ENCODE results near the gene SLC35E1.

SLC35E1 gene

DNA sequence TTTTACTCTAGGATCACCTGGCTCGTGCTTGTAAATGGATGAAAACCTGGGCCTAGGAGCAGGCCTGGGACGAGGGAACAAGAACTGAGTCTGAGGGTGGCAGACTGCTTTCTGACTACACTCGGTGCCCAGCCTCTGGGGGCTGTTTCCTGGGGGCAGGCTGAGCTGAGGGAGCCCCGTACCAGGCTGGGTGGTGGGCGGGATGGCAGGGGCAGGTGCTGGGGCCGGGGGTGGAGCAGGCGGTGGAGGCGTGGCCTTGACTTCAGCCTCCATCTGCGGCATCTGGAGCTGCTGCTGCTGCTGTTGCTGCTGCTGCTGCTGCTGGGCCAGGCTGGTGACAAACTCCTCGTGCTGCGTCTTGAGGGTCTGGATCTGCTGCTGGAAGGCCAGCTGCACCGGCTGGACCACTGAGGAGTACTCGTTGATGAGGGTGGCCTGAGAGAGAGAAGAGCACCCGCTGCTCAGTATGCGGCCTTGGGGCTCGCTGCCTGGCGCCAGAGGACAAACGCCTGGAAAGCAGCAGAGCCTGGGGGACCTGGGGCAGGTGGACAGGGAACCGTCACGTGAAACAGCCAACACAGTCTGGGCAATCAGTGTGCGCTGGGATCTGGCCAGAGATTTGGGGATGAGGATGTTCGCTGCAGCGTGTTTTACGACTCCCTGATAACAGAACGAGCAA lies 42.6 kb downstream of the SLC35E1 start:
- Mint-ChIP-seq H3K27me3 (no peaks in the 10 kb centered on the region), H3K4me1 (peaks cover 4% of the 10 kb centered on the region), H3K4me3 (no peak overlapping the region), H3K9me3 (no peaks in the 10 kb centered on the region), H3K27ac (peak overlapping the region in 1 of 2 donors; percentile 34)
- DNase-seq (no peak), ATAC-seq (no peak)

DNA sequence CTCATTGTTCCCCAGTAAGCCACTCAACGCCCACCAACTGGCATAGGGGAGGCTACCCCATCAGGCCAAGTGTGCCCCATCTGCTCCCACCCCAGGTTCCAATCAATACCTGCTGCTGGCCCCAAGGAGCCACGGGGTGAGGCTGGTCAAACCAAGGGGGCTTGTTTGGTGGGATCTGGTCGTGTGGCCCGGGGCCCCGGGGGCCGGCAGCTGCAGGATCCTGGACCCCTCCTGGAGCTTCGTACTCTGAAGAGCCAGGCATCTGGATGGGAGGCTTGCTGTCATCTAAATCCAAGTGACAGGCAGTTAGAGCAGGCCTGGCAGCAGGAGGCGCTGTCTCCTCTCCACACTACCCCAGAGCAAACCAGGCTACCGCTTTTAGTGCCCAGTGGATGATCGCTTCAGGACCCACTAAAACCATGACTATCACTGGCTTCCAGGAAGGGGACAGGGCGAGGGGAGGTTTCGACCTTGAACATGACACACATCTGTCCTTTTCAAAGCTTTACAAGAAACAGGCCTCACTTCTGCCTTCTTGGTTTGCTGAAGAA lies 44.2 kb downstream of the SLC35E1 start:
- ATAC-seq (peak; percentile 62), DNase-seq (peak; percentile 25 to 43)
- Mint-ChIP-seq H3K9me3 (no peaks in the 10 kb centered on the region), H3K4me1 (peaks cover 4% of the 10 kb centered on the region), H3K27me3 (no peaks in the 10 kb centered on the region), H3K4me3 (no peak overlapping the region), H3K27ac (peak overlapping the region in 1 of 2 donors; percentile 85)

DNA sequence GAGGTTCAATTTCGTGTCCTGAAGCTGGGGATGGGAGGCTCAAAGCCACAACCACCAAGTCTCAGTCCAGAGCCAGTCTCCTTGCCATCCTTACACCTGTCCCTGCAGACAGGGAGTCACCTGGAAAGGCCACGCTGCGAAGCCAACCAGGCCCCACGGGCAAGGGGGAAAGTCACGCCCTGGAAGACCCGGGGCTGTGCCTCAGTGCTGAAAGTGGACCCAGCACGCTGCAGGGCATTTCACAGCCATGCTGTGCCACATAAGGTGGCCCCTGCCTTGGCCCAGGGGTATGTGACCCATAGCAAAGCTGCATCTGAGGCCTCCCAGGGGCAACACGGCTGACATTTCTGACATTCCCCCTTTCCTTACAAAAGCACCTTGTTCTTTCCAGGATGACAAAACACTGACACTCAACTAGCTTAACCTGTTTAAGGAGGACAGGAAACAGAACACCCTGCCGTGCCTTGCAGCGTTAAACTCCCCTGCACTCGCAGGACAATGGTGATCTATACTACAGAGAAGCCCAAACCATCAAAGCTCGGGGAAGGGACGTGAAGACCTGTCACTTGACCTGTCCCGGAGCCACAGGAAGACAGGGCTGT lies 44.8 kb downstream of the SLC35E1 start:
- Mint-ChIP-seq H3K27ac (peak overlapping the region in 1 of 2 donors; percentile 38), H3K4me3 (no peak overlapping the region), H3K4me1 (peaks cover 4% of the 10 kb centered on the region), H3K27me3 (no peaks in the 10 kb centered on the region), H3K9me3 (no peaks in the 10 kb centered on the region)
- ATAC-seq: no peak
- DNase-seq: no peak

DNA sequence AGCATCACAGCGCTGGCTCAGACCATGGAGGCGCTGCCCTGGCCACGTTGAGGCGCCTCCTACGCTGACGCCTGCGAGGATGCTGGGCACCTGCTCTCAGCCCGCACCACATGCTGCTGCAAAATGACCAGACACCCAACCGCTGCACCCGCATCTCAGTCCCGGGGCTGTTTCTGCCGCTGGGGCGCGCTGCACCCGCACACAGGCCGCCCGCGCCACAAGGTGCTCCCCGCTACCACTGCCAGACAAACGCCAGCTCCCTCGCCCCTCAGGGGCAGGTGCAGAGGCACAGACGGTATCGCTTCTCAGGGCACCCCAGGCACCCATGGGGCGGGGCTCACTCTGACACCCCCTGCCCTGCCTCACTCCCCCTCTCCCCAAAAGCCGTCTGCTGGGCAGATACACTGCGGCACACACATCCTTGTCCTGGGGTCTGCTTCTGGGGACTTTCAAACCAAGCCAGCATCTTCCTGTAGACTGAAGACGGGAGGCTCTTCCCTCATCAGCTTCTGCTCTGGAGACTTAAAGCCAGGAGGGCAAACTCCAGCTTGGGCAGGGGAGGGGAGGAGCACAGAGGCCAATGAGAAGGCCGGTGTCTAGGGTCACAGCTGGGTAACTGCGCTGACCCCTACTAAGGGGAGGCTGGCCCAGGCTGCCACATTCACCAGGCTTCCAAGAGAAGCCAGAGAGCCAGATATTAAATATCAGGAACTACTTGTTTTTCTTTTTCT lies 46.3 kb downstream of the SLC35E1 start:
- Mint-ChIP-seq H3K9me3 (no peaks in the 10 kb centered on the region), H3K4me3 (no peak overlapping the region), H3K4me1 (peaks cover 4% of the 10 kb centered on the region), H3K27ac (peak overlapping the region in 1 of 2 donors; percentile 44), H3K27me3 (no peaks in the 10 kb centered on the region)
- DNase-seq: no peak
- no peak for ATAC-seq

DNA sequence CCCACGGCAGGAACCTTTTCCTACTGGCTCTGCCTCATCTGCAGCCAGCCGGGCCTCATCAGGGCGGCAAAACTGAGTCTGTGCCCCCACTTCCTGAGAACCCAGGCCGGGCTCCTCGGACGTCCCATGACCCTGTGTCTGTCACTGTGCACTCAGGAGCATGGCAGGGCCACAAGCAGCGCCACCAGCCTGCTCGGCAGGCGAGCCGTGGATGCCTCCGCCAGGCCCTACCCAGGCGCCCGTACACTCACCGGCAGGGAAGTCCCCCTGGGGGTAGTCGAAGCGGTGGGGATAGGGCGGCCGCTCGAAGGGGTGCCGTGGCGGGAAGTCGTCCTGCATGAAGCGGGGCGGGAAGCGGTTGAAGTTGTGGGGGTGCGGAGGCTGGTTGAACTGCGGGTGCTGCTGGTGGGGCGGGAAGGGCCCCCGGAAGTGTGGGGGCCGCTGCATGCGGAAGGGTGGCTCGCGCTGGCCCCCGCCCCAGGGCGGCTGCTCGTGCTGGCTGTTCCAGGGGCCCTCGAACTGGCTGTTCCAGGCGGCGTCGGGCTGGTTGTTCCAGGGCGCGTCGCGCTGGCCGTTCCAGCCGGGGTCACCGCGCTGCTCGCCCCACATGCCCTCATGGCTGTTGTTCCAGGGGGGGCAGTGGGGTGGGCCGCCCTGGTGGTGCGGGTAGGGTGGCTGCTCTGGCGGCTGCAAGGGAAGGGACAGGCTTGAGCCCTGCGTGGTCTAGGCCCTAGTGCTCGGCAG lies 47.1 kb downstream of the SLC35E1 start:
- ATAC-seq: peak; percentile 16

DNA sequence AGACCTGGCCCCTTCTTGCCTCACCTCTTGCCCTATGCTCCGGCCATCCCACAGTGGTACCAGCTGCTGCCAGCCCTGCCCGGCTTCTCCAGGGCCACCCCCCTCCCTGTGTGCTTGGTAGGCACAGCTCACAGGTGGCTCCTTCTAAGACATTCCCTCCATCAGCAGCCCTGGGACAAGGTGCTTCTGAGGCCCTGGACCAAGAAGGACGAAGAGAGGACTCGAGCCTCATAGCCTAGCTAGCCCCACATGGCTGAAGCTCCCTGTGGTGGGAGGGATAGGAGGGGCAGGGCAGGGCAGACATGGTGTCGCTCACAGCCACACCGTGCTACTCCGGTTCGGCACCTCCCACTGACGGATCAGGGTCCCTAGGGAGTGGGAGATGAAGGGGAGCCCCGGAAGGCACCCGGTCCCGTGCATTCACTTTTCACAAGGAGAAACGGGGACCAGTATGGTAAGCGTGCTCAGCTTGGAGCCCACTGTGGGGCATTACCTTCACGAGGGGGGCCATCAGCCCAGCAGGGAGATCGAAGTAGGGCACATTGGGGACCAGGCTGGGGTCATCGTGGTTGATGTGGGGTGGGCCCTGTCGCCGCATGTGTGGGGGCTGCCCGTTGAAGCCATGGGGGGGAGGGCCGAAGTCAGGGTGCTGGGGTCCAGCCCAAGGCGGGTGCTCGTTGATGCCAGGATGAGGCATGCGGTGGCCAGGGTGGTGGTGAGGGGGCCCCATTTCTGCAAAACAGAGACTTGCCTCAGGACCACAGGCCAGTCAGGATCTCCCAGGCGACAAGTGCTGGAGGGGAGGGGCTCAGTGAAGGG lies 49.4 kb downstream of the SLC35E1 start:
- no peaks in the 10 kb centered on the region for H3K9me3 Mint-ChIP-seq
- peak overlapping the region in 1 of 2 donors; percentile 54 for H3K27ac Mint-ChIP-seq
- H3K4me3 Mint-ChIP-seq: no peak overlapping the region
- ATAC-seq (no peak), DNase-seq (no peak)
- peaks cover 4% of the 10 kb centered on the region for H3K4me1 Mint-ChIP-seq
- H3K27me3 Mint-ChIP-seq: no peaks in the 10 kb centered on the region

More for the DNA sequence above, 47.1 kb downstream of the SLC35E1 start:
- DNase-seq: no peak
- no peaks in the 10 kb centered on the region for H3K9me3 Mint-ChIP-seq
- peaks cover 4% of the 10 kb centered on the region for H3K4me1 Mint-ChIP-seq
- no peak overlapping the region for H3K4me3 Mint-ChIP-seq
- no peaks in the 10 kb centered on the region for H3K27me3 Mint-ChIP-seq
- H3K27ac Mint-ChIP-seq: no peak overlapping the region

DNA sequence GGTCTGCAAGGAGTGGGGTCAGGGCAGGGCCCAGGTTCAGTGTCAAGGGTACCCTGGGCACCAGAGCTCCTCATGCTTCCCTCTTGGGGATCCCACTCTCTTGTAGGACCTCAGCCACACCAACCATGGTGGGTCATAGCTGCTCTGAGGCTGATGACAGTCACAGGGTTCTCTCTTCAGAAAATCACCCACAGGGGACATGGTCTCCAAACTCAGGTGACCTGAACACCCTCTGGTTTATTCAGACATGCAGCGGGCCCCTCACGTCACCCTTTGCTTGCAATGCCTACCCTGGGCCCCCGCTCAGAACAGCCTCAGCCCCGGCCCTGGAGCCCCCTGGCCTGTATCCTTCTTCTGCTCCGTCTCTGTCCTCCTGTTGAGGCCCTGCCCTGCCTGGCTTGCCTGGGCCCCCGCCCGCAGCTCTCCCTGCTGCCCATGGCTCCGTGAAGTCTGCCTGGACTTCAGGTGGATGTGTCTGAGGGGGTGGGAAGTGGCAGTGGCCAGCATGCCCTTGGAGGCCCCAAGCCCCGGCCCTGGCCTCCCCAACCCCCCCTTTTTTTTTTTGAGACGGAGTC lies 50.4 kb downstream of the SLC35E1 start:
- no peak overlapping the region for H3K4me3 Mint-ChIP-seq
- H3K4me1 Mint-ChIP-seq: peaks cover 4% of the 10 kb centered on the region
- H3K27ac Mint-ChIP-seq: no peak overlapping the region
- H3K27me3 Mint-ChIP-seq: no peaks in the 10 kb centered on the region
- no peaks in the 10 kb centered on the region for H3K9me3 Mint-ChIP-seq
- ATAC-seq (no peak), DNase-seq (no peak)

DNA sequence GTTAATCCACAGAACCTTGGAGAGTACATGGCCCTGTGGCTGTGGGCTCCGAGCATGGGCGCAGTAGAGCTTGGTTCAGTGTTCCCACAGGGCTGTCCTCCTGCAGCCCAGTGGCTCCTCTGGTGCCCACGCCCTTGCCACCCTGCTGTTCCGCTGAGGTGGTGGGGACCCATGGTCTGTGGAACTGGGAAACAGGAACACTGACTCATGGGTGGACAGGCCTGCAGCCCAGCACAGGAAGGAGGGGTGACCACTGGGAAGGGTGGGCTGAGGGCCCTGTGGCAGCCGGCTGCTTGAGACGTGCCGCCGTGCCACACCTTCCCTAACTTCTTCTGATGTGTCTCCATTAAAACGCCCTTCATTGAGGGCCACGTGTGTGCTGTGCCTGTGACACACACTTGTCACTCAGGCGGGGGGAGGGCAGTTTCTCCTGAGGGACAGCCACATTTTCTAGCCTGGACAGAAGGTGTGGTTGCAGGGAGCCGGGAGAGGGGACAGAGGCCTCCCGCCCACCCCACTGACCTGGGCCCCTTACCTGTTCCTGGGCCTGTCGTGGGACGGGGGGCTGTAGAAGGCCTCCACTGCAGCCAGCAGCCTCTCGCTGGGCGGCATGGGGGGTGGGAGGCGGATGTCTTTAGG lies 51.1 kb downstream of the SLC35E1 start:
- peak overlapping the region in 1 of 2 donors; percentile 71 for H3K27ac Mint-ChIP-seq
- H3K27me3 Mint-ChIP-seq: no peaks in the 10 kb centered on the region
- no peak for ATAC-seq
- no peak overlapping the region for H3K4me3 Mint-ChIP-seq
- H3K9me3 Mint-ChIP-seq: no peaks in the 10 kb centered on the region
- peaks cover 3% of the 10 kb centered on the region for H3K4me1 Mint-ChIP-seq
- no peak for DNase-seq

DNA sequence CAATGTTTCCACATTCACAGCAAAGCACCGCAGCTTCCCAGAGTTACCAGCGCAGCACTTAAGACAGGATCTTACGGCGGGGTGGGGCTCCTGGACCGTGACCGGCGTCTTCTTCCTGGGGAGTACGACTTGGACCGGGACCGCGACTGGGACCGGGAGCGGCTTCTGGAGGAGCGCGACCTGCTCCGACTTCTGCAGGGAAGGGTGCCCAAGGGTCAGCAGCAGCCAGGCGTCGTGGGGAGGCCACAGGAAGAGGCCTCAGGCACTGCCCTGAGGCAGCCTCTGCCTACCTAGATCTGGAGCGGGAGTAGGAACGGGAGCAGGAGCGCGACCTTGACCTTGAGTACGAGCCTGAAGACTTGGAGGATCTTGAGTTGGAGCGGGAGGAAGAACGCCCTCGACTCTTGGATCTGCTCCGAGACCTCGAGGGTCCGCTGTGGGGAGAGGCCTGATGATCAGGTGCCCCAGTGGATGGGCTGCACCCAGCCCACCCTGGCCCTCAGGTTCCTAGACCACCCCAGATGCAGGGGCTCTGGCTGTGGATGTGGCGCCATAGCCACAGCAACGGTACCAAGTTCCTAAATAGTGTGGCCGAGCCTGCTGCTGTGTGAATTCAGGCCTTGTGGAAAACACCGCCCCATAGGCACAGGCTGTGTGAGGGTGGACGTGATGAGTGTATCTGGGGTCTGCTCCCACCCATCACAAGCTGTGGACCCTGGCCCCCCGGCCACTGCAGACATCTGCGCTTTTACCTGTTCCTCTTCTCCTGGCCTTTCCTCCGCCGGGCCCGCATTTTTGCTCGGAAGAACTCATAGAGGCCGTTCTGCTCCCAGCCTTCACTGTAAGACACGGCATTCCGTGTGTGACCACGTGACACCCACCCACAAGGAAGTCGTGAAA lies 51.9 kb downstream of the SLC35E1 start:
- DNase-seq (no peak), ATAC-seq (no peak)
- Mint-ChIP-seq H3K27ac (peak overlapping the region in 1 of 2 donors; percentile 85), H3K9me3 (no peaks in the 10 kb centered on the region), H3K27me3 (no peaks in the 10 kb centered on the region), H3K4me1 (no peaks in the 10 kb centered on the region), H3K4me3 (no peak overlapping the region)

DNA sequence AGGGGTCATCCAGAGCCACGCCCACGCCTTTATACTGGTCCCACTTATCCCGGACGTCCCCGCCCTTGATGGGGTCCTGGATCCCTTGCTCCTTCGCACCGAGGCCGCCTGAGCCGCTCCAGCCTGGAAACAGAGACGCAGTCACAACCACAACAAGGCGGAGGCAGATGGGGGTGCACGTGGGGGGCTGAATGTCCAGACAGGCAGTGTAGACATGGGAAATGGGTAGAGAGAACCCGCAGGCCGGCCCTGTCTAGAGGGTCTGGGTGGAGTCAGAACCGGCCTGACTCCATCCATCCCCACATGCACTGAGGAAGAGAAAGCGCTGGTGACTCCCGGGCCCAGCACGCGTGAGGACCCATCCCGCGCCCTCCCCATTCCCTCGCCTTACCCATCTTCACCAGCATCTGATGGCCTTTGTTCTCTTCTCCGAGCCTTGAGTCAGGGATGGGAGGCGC lies 53.0 kb downstream of the SLC35E1 start:
- ATAC-seq (no peak), DNase-seq (no peak)
- Mint-ChIP-seq H3K4me3 (no peak overlapping the region), H3K4me1 (no peaks in the 10 kb centered on the region), H3K27me3 (no peaks in the 10 kb centered on the region), H3K27ac (peak overlapping the region in 1 of 2 donors; percentile 69), H3K9me3 (no peaks in the 10 kb centered on the region)

DNA sequence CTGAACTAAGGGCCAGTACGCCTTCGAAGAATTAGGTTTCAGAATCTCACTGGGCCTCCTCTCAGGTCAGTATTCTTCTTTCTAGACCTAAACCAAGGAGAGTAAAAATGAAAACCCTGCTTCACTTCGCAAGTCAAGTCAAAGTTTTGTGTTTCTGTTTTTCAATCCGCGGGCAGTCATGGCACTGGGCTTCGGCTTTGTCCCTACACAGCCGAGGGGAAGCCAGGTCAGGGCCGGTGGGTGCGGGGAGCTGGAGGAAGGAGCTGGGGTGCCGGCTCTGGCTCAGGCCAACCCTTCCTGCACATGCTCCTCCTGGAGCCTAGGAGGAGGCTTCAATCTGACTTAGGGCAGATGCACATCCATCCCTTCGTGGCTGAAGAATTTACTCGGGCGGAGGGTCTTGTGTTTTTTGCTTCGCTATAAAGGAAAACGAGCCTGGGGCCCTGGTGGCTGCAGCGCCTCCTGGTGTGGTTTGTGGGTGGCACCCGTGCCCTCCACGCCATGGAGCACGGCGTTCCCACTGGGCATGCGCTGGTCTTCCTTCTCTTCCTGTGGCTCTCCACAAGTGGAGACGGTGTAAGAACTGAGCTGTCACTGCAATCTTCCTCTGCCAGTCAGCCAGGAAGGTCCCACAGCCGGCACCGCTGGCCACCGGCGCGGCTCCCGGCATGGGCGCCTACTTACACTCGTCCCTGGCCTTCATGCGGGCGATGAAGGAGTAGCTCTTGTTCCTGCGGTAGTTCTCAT lies 53.6 kb downstream of the SLC35E1 start:
- Mint-ChIP-seq H3K27ac (peak overlapping the region in 1 of 2 donors; percentile 59), H3K4me1 (no peaks in the 10 kb centered on the region), H3K4me3 (no peak overlapping the region), H3K9me3 (no peaks in the 10 kb centered on the region), H3K27me3 (no peaks in the 10 kb centered on the region)
- ATAC-seq (no peak), DNase-seq (no peak)

DNA sequence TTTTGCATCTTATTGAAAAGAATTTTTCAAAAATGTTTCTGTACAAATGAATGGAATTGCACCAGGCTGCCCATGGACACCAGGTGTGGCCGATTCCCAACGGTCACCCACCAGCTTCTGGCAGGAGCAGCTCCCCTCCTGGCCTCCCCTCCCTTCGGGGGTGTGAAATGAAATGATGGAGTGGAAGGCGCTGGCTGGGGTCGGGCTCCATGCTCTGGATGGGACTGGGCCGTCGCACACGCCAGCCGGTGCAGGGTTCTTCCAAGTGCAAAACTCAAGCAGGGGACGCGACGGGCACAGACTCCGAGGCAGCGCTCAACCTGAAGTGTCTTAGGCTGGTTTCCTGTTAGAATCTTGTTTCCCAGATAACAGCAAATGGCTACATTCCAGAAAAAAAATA lies 54.2 kb downstream of the SLC35E1 start:
- Mint-ChIP-seq H3K27ac (peak overlapping the region in 1 of 2 donors; percentile 59), H3K9me3 (no peaks in the 10 kb centered on the region), H3K4me3 (no peak overlapping the region), H3K4me1 (no peaks in the 10 kb centered on the region), H3K27me3 (no peaks in the 10 kb centered on the region)
- ATAC-seq (no peak), DNase-seq (no peak)
